SU-DHL-6 (cell line): ENCODE results near the gene MYOM3.

Experiments used
- H2AFZ ChIP-seq: fragments of 200-600 bp; sonication (generic); 2 replicates; pipeline ENCODE4 v1.6.1; 2014; ENCODE audit warnings: low read depth, mild to moderate bottlenecking, moderate library complexity, mixed read lengths, antibody characterized with exemption, low read length; ENCODE audit not compliant: severe bottlenecking
- H3F3A ChIP-seq: fragments of 200-600 bp; shearing (Covaris generic); 2 replicates; pipeline ENCODE4 v1.6.0; 2016; ENCODE audit warnings: antibody characterized with exemption, mild to moderate bottlenecking; ENCODE audit not compliant: insufficient read depth
- H3K27ac ChIP-seq: fragments of 200-600 bp; sonication (generic); 2 replicates; pipeline ENCODE4 v1.5.1; 2016; ENCODE audit warnings: low read depth, mild to moderate bottlenecking, low read length, moderate library complexity, mixed read lengths
- H3K27me3 ChIP-seq: fragments of 200-600 bp; sonication (generic), shearing (Covaris generic); 2 replicates; pipeline ENCODE4 v1.6.0; 2014; ENCODE audit warnings: mild to moderate bottlenecking, low read length
- H3K36me3 ChIP-seq: fragments of 200-600 bp; sonication (generic); 2 replicates; pipeline ENCODE4 v1.6.1; 2014; ENCODE audit warnings: mild to moderate bottlenecking, low read length, mixed read lengths
- H3K4me2 ChIP-seq: fragments of 300-600, 200-600 bp; shearing (Covaris generic), sonication (generic); 2 replicates; pipeline ENCODE4 v1.6.0; 2014; ENCODE audit warnings: low read length, low read depth, mild to moderate bottlenecking; ENCODE audit not compliant: poor library complexity, severe bottlenecking
- H3K4me3 ChIP-seq: fragments of 200-600 bp; sonication (generic); 2 replicates; pipeline ENCODE4 v1.5.1; 2014; ENCODE audit warnings: antibody characterized with exemption, low read length, mild to moderate bottlenecking, mixed read lengths; ENCODE audit not compliant: insufficient read depth, poor library complexity, severe bottlenecking
- H3K79me2 ChIP-seq: fragments of 200-600 bp; sonication (generic); 2 replicates; pipeline ENCODE4 v1.6.1; 2014; ENCODE audit warnings: mild to moderate bottlenecking, low read length, moderate library complexity; ENCODE audit not compliant: insufficient read depth
- H3K9ac ChIP-seq: fragments of 200-600 bp; sonication (generic); 2 replicates; pipeline ENCODE4 v1.7.0; 2014; ENCODE audit warnings: mild to moderate bottlenecking, low read length
- H3K9me2 ChIP-seq: fragments of 200-600 bp; sonication (generic); replicated peaks from 2 replicates; pipeline ENCODE4 v1.6.1; 2014; ENCODE audit warnings: low read length; ENCODE audit not compliant: insufficient read depth
- H3K9me3 ChIP-seq: fragments of 200-600 bp; sonication (generic); 2 replicates; pipeline ENCODE4 v1.6.1; 2014; ENCODE audit warnings: low read length, mixed read lengths; ENCODE audit not compliant: insufficient read depth
- H4K20me1 ChIP-seq: fragments of 200-600 bp; sonication (generic); 2 replicates; pipeline ENCODE4 v1.6.1; 2014; ENCODE audit warnings: low read depth, mild to moderate bottlenecking, antibody characterized with exemption, low read length, moderate library complexity, mixed read lengths
- CTCF ChIP-seq: fragments of 200-600 bp; sonication (generic); IDR thresholded peaks from one replicate; pipeline ENCODE4 v1.5.1; 2017; ENCODE audit warnings: antibody characterized with exemption, mild to moderate bottlenecking, low read length, moderate library complexity; ENCODE audit not compliant: insufficient read depth, poor library complexity, severe bottlenecking
- EZH2phosphoT487 ChIP-seq: fragments of 200-600 bp; sonication (generic), shearing (Covaris generic); conservative IDR thresholded peaks from 2 replicates; pipeline ENCODE4 v1.6.1; 2018; ENCODE audit warnings: mild to moderate bottlenecking, antibody characterized with exemption, low read length, moderate library complexity, mixed read lengths

The MYOM3 gene

GRCh38 chr1:24122776-24123175 lies 10.8 kb upstream of the MYOM3 start:
- no peak overlapping the region for H3K4me2 ChIP-seq
- H3K9me2 ChIP-seq = no peaks in the 10 kb centered on the region
- no peaks in the 10 kb centered on the region for H4K20me1 ChIP-seq
- TF ChIP-seq EZH2phosphoT487 (no peak), CTCF (no peak)
- no peak overlapping the region for H3K9ac ChIP-seq
- no peak overlapping the region for H3K4me3 ChIP-seq
- no peaks in the 10 kb centered on the region for H3K79me2 ChIP-seq
- H3F3A ChIP-seq = no peaks in the 10 kb centered on the region
- no peak overlapping the region for H2AFZ ChIP-seq
- no peaks in the 10 kb centered on the region for H3K36me3 ChIP-seq
- no peaks in the 10 kb centered on the region for H3K27me3 ChIP-seq
- no peaks in the 10 kb centered on the region for H3K9me3 ChIP-seq
- H3K27ac ChIP-seq = no peak overlapping the region

GRCh38 chr1:24121406-24121805 lies 9.5 kb upstream of the MYOM3 start:
- Histone ChIP-seq H3K4me3 (no peak overlapping the region), H3K27me3 (no peaks in the 10 kb centered on the region), H2AFZ (no peak overlapping the region), H3K9me2 (no peaks in the 10 kb centered on the region), H3K9ac (no peak overlapping the region), H4K20me1 (no peaks in the 10 kb centered on the region), H3K4me2 (no peak overlapping the region), H3K9me3 (no peaks in the 10 kb centered on the region), H3K27ac (no peak overlapping the region), H3F3A (no peaks in the 10 kb centered on the region), H3K36me3 (no peaks in the 10 kb centered on the region), H3K79me2 (no peaks in the 10 kb centered on the region)
- TF ChIP-seq EZH2phosphoT487 (no peak), CTCF (no peak)

- H3K9me2 ChIP-seq = no peaks in the 10 kb centered on the region
- no peaks in the 10 kb centered on the region for H4K20me1 ChIP-seq
- H3K79me2 ChIP-seq = no peaks in the 10 kb centered on the region
- H3K4me3 ChIP-seq = no peak overlapping the region
- H3K27ac ChIP-seq = no peak overlapping the region
- H3K4me2 ChIP-seq = no peak overlapping the region
- no peak overlapping the region for H3K9ac ChIP-seq
- H3F3A ChIP-seq = no peaks in the 10 kb centered on the region
- TF ChIP-seq CTCF = no peak
- TF ChIP-seq EZH2phosphoT487 = no peak
- H2AFZ ChIP-seq = no peak overlapping the region
- H3K9me3 ChIP-seq = no peaks in the 10 kb centered on the region
- no peaks in the 10 kb centered on the region for H3K36me3 ChIP-seq
- H3K27me3 ChIP-seq = no peaks in the 10 kb centered on the region
Measured at GRCh38 chr1:24120965-24121364, 9.0 kb upstream of the MYOM3 start.
